Measurements from ENCODE around the gene RESF1.

Gene RESF1

GRCh38 chr12:31959701-31960391 is 631 bp downstream of the RESF1 start:
- peak; percentile 86 for DNase-seq

- no peak for DNase-seq
These were observed 1.9 kb downstream of the RESF1 start for GRCh38 chr12:31961137-31961536.

- peak; percentile 10 for DNase-seq
These were observed 2.9 kb downstream of the RESF1 start for GRCh38 chr12:31962076-31962475.

- no peak for DNase-seq
These were observed 5.1 kb downstream of the RESF1 start for GRCh38 chr12:31964280-31964679.

GRCh38 chr12:31965090-31965489 is 5.9 kb downstream of the RESF1 start:
- peak; percentile 10 for DNase-seq

- DNase-seq, result no peak
These were observed 7.5 kb downstream of the RESF1 start for GRCh38 chr12:31966558-31967205.

- DNase-seq, result no peak
These were observed 8.3 kb downstream of the RESF1 start for GRCh38 chr12:31967539-31967938.

GRCh38 chr12:31970199-31970598 is 11.0 kb downstream of the RESF1 start:
- DNase-seq, result no peak

GRCh38 chr12:31973818-31974217 is 14.6 kb downstream of the RESF1 start:
- no peak for DNase-seq

- DNase-seq, result no peak
These were observed 15.5 kb downstream of the RESF1 start for GRCh38 chr12:31974673-31975072.

GRCh38 chr12:31984806-31985591 is 25.8 kb downstream of the RESF1 start:
- DNase-seq, result no peak

GRCh38 chr12:31985832-31986231 is 26.6 kb downstream of the RESF1 start:
- no peak for DNase-seq

GRCh38 chr12:31989571-31990362 is 30.6 kb downstream of the RESF1 start:
- DNase-seq, result no peak

- DNase-seq, result no peak
These were observed 31.9 kb downstream of the RESF1 start for GRCh38 chr12:31991146-31991545.

- no peak for DNase-seq
These were observed 32.6 kb downstream of the RESF1 start for GRCh38 chr12:31991815-31992214.

- no peak for DNase-seq
These were observed 40.5 kb downstream of the RESF1 start for GRCh38 chr12:31999692-32000091.

GRCh38 chr12:32000373-32001005 is 41.3 kb downstream of the RESF1 start:
- peak; percentile 80 for DNase-seq

GRCh38 chr12:32002848-32003493 is 43.8 kb downstream of the RESF1 start:
- no peak for DNase-seq

- DNase-seq, result no peak
These were observed 44.4 kb downstream of the RESF1 start for GRCh38 chr12:32003654-32004053.

GRCh38 chr12:32005496-32006125 is 46.4 kb downstream of the RESF1 start:
- DNase-seq, result peak; percentile 97
